Measurements from ENCODE around the gene ZC3H13.

DNA sequence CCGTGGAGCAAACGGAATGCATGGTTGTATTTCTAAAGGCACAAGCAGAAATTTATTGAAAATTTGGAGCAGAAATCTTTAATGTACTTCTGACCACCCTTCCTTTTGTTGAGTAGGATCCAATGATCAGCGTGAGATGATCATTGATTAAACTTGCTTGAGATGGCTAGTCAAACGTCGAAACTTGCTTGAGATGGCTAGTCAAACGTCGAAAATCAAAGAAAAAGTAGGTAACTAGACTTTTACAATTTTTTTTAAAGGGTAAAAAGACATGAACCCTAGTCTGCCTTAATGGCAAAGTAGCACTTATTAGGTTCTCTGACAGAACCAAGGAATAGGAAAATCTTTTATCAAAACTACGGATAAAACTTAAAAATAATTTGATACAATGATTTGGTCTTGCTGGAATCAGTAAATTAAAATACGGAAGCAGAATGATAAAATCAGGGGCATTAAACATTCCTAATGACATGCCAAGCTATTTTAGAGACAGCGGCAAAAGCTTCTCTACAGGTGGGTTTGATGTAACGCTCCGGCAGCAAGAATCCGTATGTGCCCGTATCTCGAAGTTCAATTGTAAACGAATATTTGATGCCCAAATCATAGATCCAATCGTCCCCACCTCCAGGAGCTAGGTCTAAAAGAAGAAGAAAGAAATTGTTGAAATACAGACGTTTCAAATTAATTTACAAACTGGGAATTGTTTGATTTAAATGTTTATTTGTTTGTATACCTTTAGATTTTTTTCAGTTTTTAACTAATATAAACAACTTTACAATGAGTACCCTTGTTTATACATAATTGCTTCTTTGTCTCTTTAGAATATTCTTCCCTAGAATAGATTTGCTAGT lies 841 bp upstream of the ZC3H13 start:
- TF ChIP-seq, protein P1, sequence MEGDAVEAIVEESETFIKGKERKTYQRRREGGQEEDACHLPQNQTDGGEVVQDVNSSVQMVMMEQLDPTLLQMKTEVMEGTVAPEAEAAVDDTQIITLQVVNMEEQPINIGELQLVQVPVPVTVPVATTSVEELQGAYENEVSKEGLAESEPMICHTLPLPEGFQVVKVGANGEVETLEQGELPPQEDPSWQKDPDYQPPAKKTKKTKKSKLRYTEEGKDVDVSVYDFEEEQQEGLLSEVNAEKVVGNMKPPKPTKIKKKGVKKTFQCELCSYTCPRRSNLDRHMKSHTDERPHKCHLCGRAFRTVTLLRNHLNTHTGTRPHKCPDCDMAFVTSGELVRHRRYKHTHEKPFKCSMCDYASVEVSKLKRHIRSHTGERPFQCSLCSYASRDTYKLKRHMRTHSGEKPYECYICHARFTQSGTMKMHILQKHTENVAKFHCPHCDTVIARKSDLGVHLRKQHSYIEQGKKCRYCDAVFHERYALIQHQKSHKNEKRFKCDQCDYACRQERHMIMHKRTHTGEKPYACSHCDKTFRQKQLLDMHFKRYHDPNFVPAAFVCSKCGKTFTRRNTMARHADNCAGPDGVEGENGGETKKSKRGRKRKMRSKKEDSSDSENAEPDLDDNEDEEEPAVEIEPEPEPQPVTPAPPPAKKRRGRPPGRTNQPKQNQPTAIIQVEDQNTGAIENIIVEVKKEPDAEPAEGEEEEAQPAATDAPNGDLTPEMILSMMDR (IDR thresholded peaks at IDR 0.05) = no peak
- TF ChIP-seq POLR2A (IDR thresholded peaks at IDR 0.05) = no peak

Data from adrenal gland (tissue), 5 donors.